Lower lobe of right lung (tissue), 2 donors: ENCODE data around the gene SYT5. TPM values are rescaled to one million over a fixed set of nuclear protein-coding genes. Genes with fewer than 3 reads are reported as not detected.
"Not testable (repeated sequence)": the region's sequence is repeated elsewhere in the genome, so short reads cannot be mapped to it uniquely, and the experiment has no call there.

Experiments used
- ATAC-seq, 2 donors: fragments of 200-7000 bp; cut with Tn5 transposase; one replicate each; pipeline ENCODE4 v1.9.1; 2020 to 2022; ENCODE audit warnings: mild to moderate bottlenecking in 2 of 2, moderate library complexity in 2 of 2
- DNase-seq: peaks from one replicate; pipeline ENCODE4 v3.0.0-alpha.2; 2020
- H3K27ac ChIP-seq: fragments of 200-600 bp; one replicate; pipeline ENCODE4 v1.8.0; 2022
- H3K27me3 ChIP-seq: fragments of 200-600 bp; one replicate; pipeline ENCODE4 v1.8.0; 2022; ENCODE audit warnings: low read depth
- H3K36me3 ChIP-seq: fragments of 200-600 bp; one replicate; pipeline ENCODE4 v1.8.0; 2022; ENCODE audit warnings: mild to moderate bottlenecking
- H3K4me1 ChIP-seq: fragments of 200-600 bp; one replicate; pipeline ENCODE4 v1.8.0; 2022
- H3K4me3 ChIP-seq: fragments of 200-600 bp; one replicate; pipeline ENCODE4 v1.8.0; 2022; ENCODE audit warnings: mild to moderate bottlenecking
- H3K9me3 ChIP-seq: fragments of 200-600 bp; one replicate; pipeline ENCODE4 v1.8.0; 2022
- CTCF ChIP-seq: fragments of 200-600 bp; IDR thresholded peaks from one replicate; pipeline ENCODE4 v1.8.0; 2022; ENCODE audit warnings: antibody characterized with exemption, mild to moderate bottlenecking
- intact Hi-C: fragments of 100-400 bp; cut with DNase I; formaldehyde crosslinking; loops from one replicate; pipeline ENCODE4 v1.11.0; 2022
- total RNA-seq: library from RNA; stranded (reverse); fragmentation: NEBNext Ultra II Directional; extraction: Animal tissue kit (Norgen Biotek cat#: 25700); gene quantifications from one replicate; pipeline ENCODE4 v1.2.1, GENCODE V29; 2021
- donor health status: DM: no; HTN: yes; CAD: no; lungs with severe emphysema.

Gene SYT5
- total RNA-seq, 1 donor from 2014 or later = not detected

GRCh38 chr19:55227241-55228014, 47.3 kb upstream of the SYT5 start:
- H3K4me3 ChIP-seq = no peak overlapping the region
- peaks cover 59% of the 10 kb centered on the region for H3K36me3 ChIP-seq
- intact Hi-C loops = no loop called here
- no peak overlapping the region for H3K27ac ChIP-seq
- TF ChIP-seq CTCF = no peak
- H3K9me3 ChIP-seq = no peaks in the 10 kb centered on the region
- no peaks in the 10 kb centered on the region for H3K4me1 ChIP-seq
- no peak for ATAC-seq
- DNase-seq = no peak
- H3K27me3 ChIP-seq = no peaks in the 10 kb centered on the region

DNA sequence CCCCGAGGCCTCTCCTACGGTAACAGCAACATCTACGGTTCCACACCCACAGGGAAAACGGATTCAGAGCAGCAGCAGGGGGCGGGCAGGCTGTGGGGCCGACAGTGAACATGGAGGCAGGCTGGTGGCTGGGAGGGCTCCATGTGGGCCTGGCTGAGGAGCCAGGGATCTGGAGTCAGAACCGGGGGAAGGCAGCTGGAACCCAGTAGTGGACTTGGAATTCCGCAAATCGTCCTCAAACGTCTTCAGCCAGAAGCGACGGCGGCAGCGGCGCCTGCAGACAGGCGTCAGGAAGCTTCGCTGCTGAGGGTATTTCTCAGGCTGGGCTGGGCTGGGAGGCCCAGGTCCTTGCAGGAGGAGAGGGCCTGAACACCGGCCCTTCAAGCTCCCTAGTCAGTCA, 46.7 kb upstream of the SYT5 start:
- intact Hi-C loops = no loop called here
- no peaks in the 10 kb centered on the region for H3K9me3 ChIP-seq
- peaks cover 53% of the 10 kb centered on the region for H3K36me3 ChIP-seq
- no peak for ATAC-seq
- no peak overlapping the region for H3K27ac ChIP-seq
- H3K4me1 ChIP-seq = no peaks in the 10 kb centered on the region
- H3K27me3 ChIP-seq = no peaks in the 10 kb centered on the region
- DNase-seq = no peak
- TF ChIP-seq CTCF = no peak
- H3K4me3 ChIP-seq = no peak overlapping the region

- H3K9me3 ChIP-seq = no peaks in the 10 kb centered on the region
- intact Hi-C loops = no loop called here
- H3K27ac ChIP-seq = no peak overlapping the region
- DNase-seq (no peak), ATAC-seq (no peak)
- TF ChIP-seq CTCF = no peak
- H3K4me1 ChIP-seq = no peaks in the 10 kb centered on the region
- no peaks in the 10 kb centered on the region for H3K27me3 ChIP-seq
- no peak overlapping the region for H3K4me3 ChIP-seq
- H3K36me3 ChIP-seq = peaks cover 47% of the 10 kb centered on the region
Observed at GRCh38 chr19:55226273-55226672, 46.2 kb upstream of the SYT5 start.

- Histone ChIP-seq H3K27me3 (no peaks in the 10 kb centered on the region), H3K36me3 (peaks cover 40% of the 10 kb centered on the region), H3K4me1 (no peaks in the 10 kb centered on the region), H3K4me3 (no peak overlapping the region), H3K9me3 (no peaks in the 10 kb centered on the region), H3K27ac (no peak overlapping the region)
- no peak for ATAC-seq
- intact Hi-C loops = no loop called here
- TF ChIP-seq CTCF = no peak
- no peak for DNase-seq
Observed at GRCh38 chr19:55225415-55225958, 45.4 kb upstream of the SYT5 start.

- H3K27me3 ChIP-seq, H3K27ac ChIP-seq, ATAC-seq, intact Hi-C loops, H3K4me3 ChIP-seq, H3K9me3 ChIP-seq, H3K4me1 ChIP-seq: not testable (repeated sequence)
- peaks cover 33% of the 10 kb centered on the region for H3K36me3 ChIP-seq
- DNase-seq = peak; percentile 32
Observed at GRCh38 chr19:55224679-55225414, 44.8 kb upstream of the SYT5 start.
